ENCODE measurements around the gene PCYOX1L. TPM values are rescaled to one million over a fixed set of nuclear protein-coding genes. Genes with fewer than 3 reads are reported as not detected.

PCYOX1L gene
- 10 to 100 TPM in 1 of 4 donors, 1 to 10 TPM in 3; 1.3 to 53.2 (median 4.5) TPM for polyA plus RNA-seq
- long read RNA-seq, donor 1, full-length matches to known transcripts: 39 of 93 reads
- long read RNA-seq, donor 1, partial matches to known transcripts: 54 of 93 reads
- long read RNA-seq, donor 1, other reads (novel, unspliced or antisense): 0 of 93 reads
- long read RNA-seq, donor 2, partial matches to known transcripts: 7 of 11 reads
- long read RNA-seq, donor 2, other reads (novel, unspliced or antisense): 0 of 11 reads
- long read RNA-seq, donor 3, full-length matches to known transcripts: 14 of 20 reads
- long read RNA-seq, donor 3, partial matches to known transcripts: 6 of 20 reads
- long read RNA-seq, donor 3, other reads (novel, unspliced or antisense): 0 of 20 reads
- long read RNA-seq, donor 4, full-length matches to known transcripts: 1 of 1 reads
- long read RNA-seq, donor 4, partial matches to known transcripts: 0 of 1 reads
- long read RNA-seq, donor 4, other reads (novel, unspliced or antisense): 0 of 1 reads
- long read RNA-seq, donor 5, partial matches to known transcripts: 0 of 1 reads
- long read RNA-seq, donor 5, other reads (novel, unspliced or antisense): 0 of 1 reads
- long read RNA-seq, donor 6, full-length matches to known transcripts: 11 of 11 reads
- long read RNA-seq, donor 6, partial matches to known transcripts: 0 of 11 reads
- long read RNA-seq, donor 6, other reads (novel, unspliced or antisense): 0 of 11 reads
- long read RNA-seq, donor 7, full-length matches to known transcripts: 4 of 4 reads
- long read RNA-seq, donor 7, partial matches to known transcripts: 0 of 4 reads
- long read RNA-seq, donor 7, other reads (novel, unspliced or antisense): 0 of 4 reads
- long read RNA-seq, donor 8: 0 reads
- long read RNA-seq, donor 9, full-length matches to known transcripts: 5 of 13 reads
- long read RNA-seq, donor 9, partial matches to known transcripts: 8 of 13 reads
- long read RNA-seq, donor 9, other reads (novel, unspliced or antisense): 0 of 13 reads
- long read RNA-seq, donor 10, full-length matches to known transcripts: 12 of 12 reads
- long read RNA-seq, donor 10, partial matches to known transcripts: 0 of 12 reads
- long read RNA-seq, donor 10, other reads (novel, unspliced or antisense): 0 of 12 reads

- H3K27me3 ChIP-seq (ENCODE audit: control insufficient read depth in 3 of 3, insufficient read depth in 3 of 3, low read length in 3 of 3): no peaks in the 10 kb centered on the region
- no peaks in the 10 kb centered on the region for H3K9me3 ChIP-seq (ENCODE audit: control insufficient read depth in 2 of 2, insufficient read depth in 1 of 2, low read depth in 1 of 2, low read length in 1 of 2)
- H3K4me3 ChIP-seq (ENCODE audit: low read depth in 1 of 3, low read length in 3 of 3): peak within 1 kb of the TSS; percentile 43 to 89 (median 55)
- peaks cover 0 to 9% (median 0%) of the 10 kb centered on the region in 3 donors for H3K36me3 ChIP-seq (ENCODE audit: control insufficient read depth in 3 of 3, insufficient read depth in 2 of 3, low read depth in 1 of 3, low read length in 3 of 3)
- peak; percentile 98 for DNase-seq
- WGBS, 3 donors: 2 to 3% (median 3%) methylated on average over 37 to 61 of the region's 61 CpGs
- peaks cover 0 to 21% (median 0%) of the 10 kb centered on the region in 3 donors for H3K4me1 ChIP-seq (ENCODE audit: control insufficient read depth in 3 of 3, insufficient read depth in 2 of 3, low read depth in 1 of 3, low read length in 2 of 3)
- peak within 1 kb of the TSS in 2 of 3 donors; percentile 64 to 82 for H3K27ac ChIP-seq (ENCODE audit: low read depth in 1 of 3, low read length in 2 of 3)
- no peak for FAIRE-seq
Measured at GRCh38 chr5:149357370-149358293, at the start of gene PCYOX1L. Gene PCYOX1L (plus strand): TSS chr5:149358046. CDS start chr5:149358069, 23 bp downstream.

GRCh38 chr5:149309354-149309753, 48.5 kb upstream of the PCYOX1L start:
- peaks cover 0 to 20% (median 0%) of the 10 kb centered on the region in 3 donors for H3K36me3 ChIP-seq (ENCODE audit: control insufficient read depth in 3 of 3, insufficient read depth in 2 of 3, low read depth in 1 of 3, low read length in 3 of 3)
- 81 to 84% (median 83%) methylated on average over 6 of the region's 6 CpGs for WGBS, 3 donors
- no peaks in the 10 kb centered on the region for H3K9me3 ChIP-seq (ENCODE audit: control insufficient read depth in 2 of 2, insufficient read depth in 1 of 2, low read depth in 1 of 2, low read length in 1 of 2)
- no peaks in the 10 kb centered on the region for H3K27me3 ChIP-seq (ENCODE audit: control insufficient read depth in 3 of 3, insufficient read depth in 3 of 3, low read length in 3 of 3)
- FAIRE-seq (no peak), DNase-seq (no peak)
- no peak overlapping the region for H3K27ac ChIP-seq (ENCODE audit: low read depth in 1 of 3, low read length in 2 of 3)
- no peaks in the 10 kb centered on the region for H3K4me1 ChIP-seq (ENCODE audit: control insufficient read depth in 3 of 3, insufficient read depth in 2 of 3, low read depth in 1 of 3, low read length in 2 of 3)
- no peak overlapping the region for H3K4me3 ChIP-seq (ENCODE audit: low read depth in 1 of 3, low read length in 3 of 3)

GRCh38 chr5:149310488-149310887, 47.4 kb upstream of the PCYOX1L start:
- H3K27me3 ChIP-seq (ENCODE audit: control insufficient read depth in 3 of 3, insufficient read depth in 3 of 3, low read length in 3 of 3): no peaks in the 10 kb centered on the region
- 82 to 88% (median 85%) methylated on average over 4 of the region's 4 CpGs for WGBS, 3 donors
- H3K9me3 ChIP-seq (ENCODE audit: control insufficient read depth in 2 of 2, insufficient read depth in 1 of 2, low read depth in 1 of 2, low read length in 1 of 2): no peaks in the 10 kb centered on the region
- H3K27ac ChIP-seq (ENCODE audit: low read depth in 1 of 3, low read length in 2 of 3): no peak overlapping the region
- FAIRE-seq (no peak), DNase-seq (no peak)
- H3K36me3 ChIP-seq (ENCODE audit: control insufficient read depth in 3 of 3, insufficient read depth in 2 of 3, low read depth in 1 of 3, low read length in 3 of 3): peaks cover 0 to 22% (median 0%) of the 10 kb centered on the region in 3 donors
- H3K4me1 ChIP-seq (ENCODE audit: control insufficient read depth in 3 of 3, insufficient read depth in 2 of 3, low read depth in 1 of 3, low read length in 2 of 3): no peaks in the 10 kb centered on the region
- no peak overlapping the region for H3K4me3 ChIP-seq (ENCODE audit: low read depth in 1 of 3, low read length in 3 of 3)

- Histone ChIP-seq H3K9me3 (ENCODE audit: control insufficient read depth in 2 of 2, insufficient read depth in 1 of 2, low read depth in 1 of 2, low read length in 1 of 2) (no peaks in the 10 kb centered on the region), H3K36me3 (ENCODE audit: control insufficient read depth in 3 of 3, insufficient read depth in 2 of 3, low read depth in 1 of 3, low read length in 3 of 3) (peaks cover 0 to 18% (median 0%) of the 10 kb centered on the region in 3 donors), H3K4me3 (ENCODE audit: low read depth in 1 of 3, low read length in 3 of 3) (no peak overlapping the region), H3K27ac (ENCODE audit: low read depth in 1 of 3, low read length in 2 of 3) (no peak overlapping the region), H3K4me1 (ENCODE audit: control insufficient read depth in 3 of 3, insufficient read depth in 2 of 3, low read depth in 1 of 3, low read length in 2 of 3) (no peaks in the 10 kb centered on the region), H3K27me3 (ENCODE audit: control insufficient read depth in 3 of 3, insufficient read depth in 3 of 3, low read length in 3 of 3) (no peaks in the 10 kb centered on the region)
- 63 to 80% (median 69%) methylated on average over 10 of the region's 10 CpGs for WGBS, 3 donors
- DNase-seq: no peak
- no peak for FAIRE-seq
Measured at GRCh38 chr5:149310947-149311658, 46.7 kb upstream of the PCYOX1L start.

GRCh38 chr5:149313151-149313841, 44.5 kb upstream of the PCYOX1L start:
- FAIRE-seq (no peak), DNase-seq (no peak)
- Histone ChIP-seq H3K4me3 (ENCODE audit: low read depth in 1 of 3, low read length in 3 of 3) (no peak overlapping the region), H3K27me3 (ENCODE audit: control insufficient read depth in 3 of 3, insufficient read depth in 3 of 3, low read length in 3 of 3) (no peaks in the 10 kb centered on the region), H3K27ac (ENCODE audit: low read depth in 1 of 3, low read length in 2 of 3) (no peak overlapping the region), H3K36me3 (ENCODE audit: control insufficient read depth in 3 of 3, insufficient read depth in 2 of 3, low read depth in 1 of 3, low read length in 3 of 3) (peaks cover 0 to 15% (median 0%) of the 10 kb centered on the region in 3 donors), H3K4me1 (ENCODE audit: control insufficient read depth in 3 of 3, insufficient read depth in 2 of 3, low read depth in 1 of 3, low read length in 2 of 3) (peaks cover 0 to 5% (median 0%) of the 10 kb centered on the region in 3 donors), H3K9me3 (ENCODE audit: control insufficient read depth in 2 of 2, insufficient read depth in 1 of 2, low read depth in 1 of 2, low read length in 1 of 2) (no peaks in the 10 kb centered on the region)
- 51 to 79% (median 57%) methylated on average over 6 of the region's 6 CpGs for WGBS, 3 donors

GRCh38 chr5:149314571-149315111, 43.2 kb upstream of the PCYOX1L start:
- Histone ChIP-seq H3K9me3 (ENCODE audit: control insufficient read depth in 2 of 2, insufficient read depth in 1 of 2, low read depth in 1 of 2, low read length in 1 of 2) (no peaks in the 10 kb centered on the region), H3K27me3 (ENCODE audit: control insufficient read depth in 3 of 3, insufficient read depth in 3 of 3, low read length in 3 of 3) (no peaks in the 10 kb centered on the region), H3K36me3 (ENCODE audit: control insufficient read depth in 3 of 3, insufficient read depth in 2 of 3, low read depth in 1 of 3, low read length in 3 of 3) (peaks cover 0 to 14% (median 0%) of the 10 kb centered on the region in 3 donors), H3K4me1 (ENCODE audit: control insufficient read depth in 3 of 3, insufficient read depth in 2 of 3, low read depth in 1 of 3, low read length in 2 of 3) (peaks cover 0 to 10% (median 0%) of the 10 kb centered on the region in 3 donors), H3K27ac (ENCODE audit: low read depth in 1 of 3, low read length in 2 of 3) (no peak overlapping the region), H3K4me3 (ENCODE audit: low read depth in 1 of 3, low read length in 3 of 3) (no peak overlapping the region)
- DNase-seq (no peak), FAIRE-seq (no peak)
- 85 to 93% (median 90%) methylated on average over 4 of the region's 4 CpGs for WGBS, 3 donors

All from small intestine (tissue), 16 donors.